ENCODE measurements around the gene DSCAM.

Gene DSCAM

DNA sequence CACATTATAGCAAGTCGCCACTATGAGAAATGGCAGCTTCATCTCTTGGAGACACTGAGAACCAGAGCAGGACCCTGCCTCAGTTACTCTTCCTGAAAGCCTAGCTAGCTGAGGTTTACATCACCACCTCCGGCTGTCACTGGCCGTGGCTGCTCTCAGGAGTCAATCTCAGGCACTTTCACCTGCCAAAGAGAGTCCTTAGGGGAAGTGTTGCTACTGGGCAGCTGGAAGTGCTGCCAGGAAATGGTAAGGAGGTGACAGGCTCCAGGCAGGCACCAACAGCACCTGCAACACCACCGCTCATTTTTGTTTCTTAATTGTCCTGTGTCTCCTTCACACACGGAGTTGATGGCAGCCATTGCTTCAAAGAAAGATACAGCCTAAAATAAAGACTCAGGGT is 92.5 kb downstream of the DSCAM start:
- no peak overlapping the region for H3K4me3 ChIP-seq (ENCODE audit: low read depth in 1 of 5, low read length in 5 of 5)
- peaks cover 0 to 4% (median 0%) of the 10 kb centered on the region in 5 donors for H3K9me3 ChIP-seq (ENCODE audit: control insufficient read depth in 5 of 5, low read length in 5 of 5)
- no peaks in the 10 kb centered on the region for H3K27me3 ChIP-seq (ENCODE audit: control insufficient read depth in 5 of 5, insufficient read depth in 4 of 5, low read length in 5 of 5)
- no peak overlapping the region for H3K27ac ChIP-seq (ENCODE audit: low read depth, low read length)
- H3K36me3 ChIP-seq (ENCODE audit: control insufficient read depth in 5 of 5, insufficient read depth in 5 of 5, low read length in 5 of 5) = no peaks in the 10 kb centered on the region
- no peaks in the 10 kb centered on the region for H3K4me1 ChIP-seq (ENCODE audit: control insufficient read depth in 5 of 5, insufficient read depth in 5 of 5, low read length in 5 of 5)
- no peak overlapping the region for H3K9ac ChIP-seq (ENCODE audit: low read length in 5 of 5)

DNA sequence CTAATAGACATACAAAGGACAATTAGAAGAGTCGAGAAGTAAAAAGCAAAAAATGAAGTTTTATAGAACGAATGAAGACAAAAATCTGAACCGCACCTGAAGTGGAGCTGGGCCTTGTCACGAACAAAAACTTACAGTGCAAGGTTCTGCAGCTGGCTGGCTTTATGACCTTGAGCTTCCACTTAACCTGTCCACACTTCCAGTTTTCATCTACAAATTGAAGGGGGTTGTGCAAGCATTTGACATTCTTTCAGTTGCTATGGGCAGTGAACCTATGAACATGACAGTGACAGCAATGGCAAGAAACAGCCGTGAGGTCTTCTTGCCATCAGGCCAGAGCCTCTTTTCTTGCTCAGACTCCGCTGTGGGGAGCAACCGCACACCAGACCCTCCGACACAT is 93.2 kb downstream of the DSCAM start:
- no peaks in the 10 kb centered on the region for H3K4me1 ChIP-seq (ENCODE audit: control insufficient read depth in 5 of 5, insufficient read depth in 5 of 5, low read length in 5 of 5)
- H3K36me3 ChIP-seq (ENCODE audit: control insufficient read depth in 5 of 5, insufficient read depth in 5 of 5, low read length in 5 of 5) = no peaks in the 10 kb centered on the region
- no peak overlapping the region for H3K4me3 ChIP-seq (ENCODE audit: low read depth in 1 of 5, low read length in 5 of 5)
- H3K27me3 ChIP-seq (ENCODE audit: control insufficient read depth in 5 of 5, insufficient read depth in 4 of 5, low read length in 5 of 5) = no peaks in the 10 kb centered on the region
- H3K27ac ChIP-seq (ENCODE audit: low read depth, low read length) = no peak overlapping the region
- no peak overlapping the region for H3K9ac ChIP-seq (ENCODE audit: low read length in 5 of 5)
- peaks cover 0 to 4% (median 0%) of the 10 kb centered on the region in 5 donors for H3K9me3 ChIP-seq (ENCODE audit: control insufficient read depth in 5 of 5, low read length in 5 of 5)

DNA sequence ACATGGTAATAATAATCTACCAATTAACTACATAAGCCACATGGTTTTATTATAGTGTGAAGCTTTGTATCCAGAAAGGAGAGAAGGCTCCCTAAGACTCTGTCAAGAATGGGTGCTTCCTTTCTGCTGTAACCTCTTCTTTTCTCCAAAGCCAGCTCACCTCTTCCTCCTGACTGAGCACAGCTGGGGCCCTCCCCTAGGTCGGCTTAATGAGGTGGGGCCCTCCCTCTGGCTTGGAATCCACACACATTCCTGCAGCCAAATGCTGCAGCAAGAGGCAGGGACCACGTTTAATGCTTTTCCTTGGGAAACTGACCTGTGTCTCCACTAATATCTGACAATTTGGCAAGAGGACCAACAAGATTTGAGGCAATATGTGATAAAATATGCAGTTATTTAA is 94.8 kb downstream of the DSCAM start:
- no peak overlapping the region for H3K9ac ChIP-seq (ENCODE audit: low read length in 5 of 5)
- H3K9me3 ChIP-seq (ENCODE audit: control insufficient read depth in 5 of 5, low read length in 5 of 5) = no peaks in the 10 kb centered on the region
- H3K4me3 ChIP-seq (ENCODE audit: low read depth in 1 of 5, low read length in 5 of 5) = no peak overlapping the region
- H3K36me3 ChIP-seq (ENCODE audit: control insufficient read depth in 5 of 5, insufficient read depth in 5 of 5, low read length in 5 of 5) = no peaks in the 10 kb centered on the region
- no peaks in the 10 kb centered on the region for H3K4me1 ChIP-seq (ENCODE audit: control insufficient read depth in 5 of 5, insufficient read depth in 5 of 5, low read length in 5 of 5)
- H3K27ac ChIP-seq (ENCODE audit: low read depth, low read length) = no peak overlapping the region
- H3K27me3 ChIP-seq (ENCODE audit: control insufficient read depth in 5 of 5, insufficient read depth in 4 of 5, low read length in 5 of 5) = no peaks in the 10 kb centered on the region

DNA sequence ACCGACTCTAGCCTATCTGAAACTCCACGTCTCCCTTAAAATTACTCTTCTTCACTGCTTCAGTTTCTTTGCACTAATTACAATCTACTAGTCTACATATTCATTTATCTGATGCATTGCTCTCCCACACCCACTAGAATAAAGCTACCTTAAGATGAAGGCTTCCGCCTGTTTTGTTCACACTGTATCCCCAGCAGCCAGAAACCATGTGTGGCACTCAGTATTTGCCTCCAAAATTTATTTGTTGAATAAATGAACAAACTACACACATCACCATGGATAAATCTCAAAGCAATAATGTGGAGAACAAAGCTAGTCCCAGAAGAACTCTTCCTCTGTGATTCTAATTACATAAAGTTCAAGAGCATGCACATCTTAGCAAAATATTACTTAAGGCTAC is 95.7 kb downstream of the DSCAM start:
- Histone ChIP-seq H3K4me3 (ENCODE audit: low read depth in 1 of 5, low read length in 5 of 5) (no peak overlapping the region), H3K27me3 (ENCODE audit: control insufficient read depth in 5 of 5, insufficient read depth in 4 of 5, low read length in 5 of 5) (no peaks in the 10 kb centered on the region), H3K9me3 (ENCODE audit: control insufficient read depth in 5 of 5, low read length in 5 of 5) (no peaks in the 10 kb centered on the region), H3K4me1 (ENCODE audit: control insufficient read depth in 5 of 5, insufficient read depth in 5 of 5, low read length in 5 of 5) (no peaks in the 10 kb centered on the region), H3K9ac (ENCODE audit: low read length in 5 of 5) (no peak overlapping the region), H3K36me3 (ENCODE audit: control insufficient read depth in 5 of 5, insufficient read depth in 5 of 5, low read length in 5 of 5) (no peaks in the 10 kb centered on the region), H3K27ac (ENCODE audit: low read depth, low read length) (no peak overlapping the region)

DNA sequence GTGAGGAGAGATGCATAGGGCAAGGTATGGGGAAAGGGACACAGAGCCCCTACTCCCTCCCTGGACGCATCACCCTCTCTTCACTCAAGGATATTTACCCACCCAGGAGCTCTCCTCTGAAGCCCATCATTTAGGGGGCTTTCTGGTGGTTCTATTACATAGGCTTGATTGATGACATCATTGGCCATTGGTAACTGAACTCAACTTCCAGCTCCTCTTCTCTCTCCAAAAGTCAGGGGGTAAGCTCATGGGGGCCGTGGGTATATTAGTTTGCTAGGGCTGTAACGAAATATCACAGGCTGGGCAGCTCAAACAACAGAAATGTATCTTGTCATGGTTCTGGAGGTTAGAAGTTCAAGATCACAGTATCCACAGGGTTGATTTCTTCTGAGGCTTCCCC is 110.8 kb downstream of the DSCAM start:
- Histone ChIP-seq H3K4me1 (ENCODE audit: control insufficient read depth in 5 of 5, insufficient read depth in 5 of 5, low read length in 5 of 5) (no peaks in the 10 kb centered on the region), H3K27me3 (ENCODE audit: control insufficient read depth in 5 of 5, insufficient read depth in 4 of 5, low read length in 5 of 5) (no peaks in the 10 kb centered on the region), H3K9me3 (ENCODE audit: control insufficient read depth in 5 of 5, low read length in 5 of 5) (no peaks in the 10 kb centered on the region), H3K36me3 (ENCODE audit: control insufficient read depth in 5 of 5, insufficient read depth in 5 of 5, low read length in 5 of 5) (no peaks in the 10 kb centered on the region), H3K4me3 (ENCODE audit: low read depth in 1 of 5, low read length in 5 of 5) (no peak overlapping the region), H3K9ac (ENCODE audit: low read length in 5 of 5) (no peak overlapping the region), H3K27ac (ENCODE audit: low read depth, low read length) (no peak overlapping the region)

DNA sequence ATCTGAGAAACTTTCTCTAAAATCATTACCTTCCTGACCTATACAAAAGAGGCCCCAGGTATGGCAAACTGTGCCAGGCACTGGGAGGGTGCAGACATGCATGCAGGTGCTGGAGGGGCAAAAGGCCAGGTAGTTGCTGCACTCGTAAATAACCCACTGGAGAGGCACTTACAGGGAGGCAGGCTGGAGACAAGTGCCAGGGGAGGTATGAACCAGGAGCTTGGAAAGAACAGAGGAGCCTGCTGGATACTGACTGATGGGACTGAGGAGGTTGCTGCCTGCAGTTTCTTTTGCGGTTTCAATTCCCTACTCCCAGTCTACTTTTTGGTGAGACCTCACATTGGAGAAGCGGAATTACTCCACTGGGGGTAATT is 113.9 kb downstream of the DSCAM start:
- Histone ChIP-seq H3K36me3 (ENCODE audit: control insufficient read depth in 5 of 5, insufficient read depth in 5 of 5, low read length in 5 of 5) (no peaks in the 10 kb centered on the region), H3K4me3 (ENCODE audit: low read depth in 1 of 5, low read length in 5 of 5) (no peak overlapping the region), H3K27ac (ENCODE audit: low read depth, low read length) (no peak overlapping the region), H3K9me3 (ENCODE audit: control insufficient read depth in 5 of 5, low read length in 5 of 5) (no peaks in the 10 kb centered on the region), H3K9ac (ENCODE audit: low read length in 5 of 5) (no peak overlapping the region), H3K4me1 (ENCODE audit: control insufficient read depth in 5 of 5, insufficient read depth in 5 of 5, low read length in 5 of 5) (no peaks in the 10 kb centered on the region), H3K27me3 (ENCODE audit: control insufficient read depth in 5 of 5, insufficient read depth in 4 of 5, low read length in 5 of 5) (no peaks in the 10 kb centered on the region)

DNA sequence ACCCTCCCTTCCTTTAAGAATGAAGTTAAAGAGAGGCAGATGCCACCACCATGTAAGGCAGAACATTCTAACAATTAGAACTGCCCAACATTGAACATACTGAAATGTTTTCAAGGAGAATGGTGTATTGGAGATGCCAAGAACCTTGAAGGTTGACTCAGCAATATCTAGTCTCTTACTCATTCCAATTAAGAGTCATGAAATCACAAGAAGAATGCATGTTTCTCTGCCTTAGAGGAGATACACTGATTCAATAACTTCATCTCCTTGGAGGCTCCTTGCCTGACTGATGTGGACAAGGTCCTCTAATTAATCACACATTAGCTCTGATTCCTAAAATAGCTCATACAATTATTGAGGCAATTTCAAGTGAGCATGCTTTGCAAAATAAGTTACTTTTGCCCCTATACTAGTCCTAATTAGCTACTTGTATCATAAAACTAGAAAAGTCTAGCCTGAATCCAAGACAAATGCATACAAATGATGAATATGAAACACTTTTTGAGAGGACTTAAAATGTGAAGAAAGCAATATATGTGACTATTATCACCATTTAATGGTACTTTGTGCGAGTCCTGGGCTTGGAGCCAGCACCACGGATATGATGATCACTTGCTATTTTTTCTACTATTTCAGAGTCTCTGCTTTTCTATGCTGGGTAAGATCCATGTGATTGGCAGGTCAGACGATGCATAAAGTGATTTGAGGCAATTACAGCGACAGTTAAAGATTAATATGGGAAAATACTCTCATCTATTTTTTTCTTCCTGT is 114.5 kb downstream of the DSCAM start:
- Histone ChIP-seq H3K9me3 (ENCODE audit: control insufficient read depth in 5 of 5, low read length in 5 of 5) (no peaks in the 10 kb centered on the region), H3K27ac (ENCODE audit: low read depth, low read length) (no peak overlapping the region), H3K36me3 (ENCODE audit: control insufficient read depth in 5 of 5, insufficient read depth in 5 of 5, low read length in 5 of 5) (no peaks in the 10 kb centered on the region), H3K4me3 (ENCODE audit: low read depth in 1 of 5, low read length in 5 of 5) (no peak overlapping the region), H3K4me1 (ENCODE audit: control insufficient read depth in 5 of 5, insufficient read depth in 5 of 5, low read length in 5 of 5) (no peaks in the 10 kb centered on the region), H3K27me3 (ENCODE audit: control insufficient read depth in 5 of 5, insufficient read depth in 4 of 5, low read length in 5 of 5) (no peaks in the 10 kb centered on the region), H3K9ac (ENCODE audit: low read length in 5 of 5) (no peak overlapping the region)

DNA sequence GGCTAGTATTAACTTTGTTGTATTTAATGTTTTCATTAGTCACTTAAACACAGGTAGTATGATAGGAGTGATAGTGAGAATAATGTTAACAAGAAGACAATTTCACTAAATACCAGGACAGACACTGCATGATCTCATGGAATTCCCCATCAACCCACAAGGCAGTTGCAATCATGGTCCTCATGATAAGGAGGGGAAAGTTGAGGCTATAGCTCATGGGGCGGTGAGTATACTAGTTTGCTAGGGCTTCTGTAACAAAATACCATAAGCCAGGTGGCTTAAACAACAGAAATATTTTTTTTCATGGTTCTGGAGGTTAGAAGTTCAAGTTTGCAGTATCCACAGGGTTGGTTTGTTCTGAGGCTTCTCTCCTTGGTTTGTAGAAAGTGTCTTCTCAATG is 115.8 kb downstream of the DSCAM start:
- Histone ChIP-seq H3K27ac (ENCODE audit: low read depth, low read length) (no peak overlapping the region), H3K4me1 (ENCODE audit: control insufficient read depth in 5 of 5, insufficient read depth in 5 of 5, low read length in 5 of 5) (no peaks in the 10 kb centered on the region), H3K9me3 (ENCODE audit: control insufficient read depth in 5 of 5, low read length in 5 of 5) (no peaks in the 10 kb centered on the region), H3K4me3 (ENCODE audit: low read depth in 1 of 5, low read length in 5 of 5) (no peak overlapping the region), H3K36me3 (ENCODE audit: control insufficient read depth in 5 of 5, insufficient read depth in 5 of 5, low read length in 5 of 5) (no peaks in the 10 kb centered on the region), H3K9ac (ENCODE audit: low read length in 5 of 5) (no peak overlapping the region), H3K27me3 (ENCODE audit: control insufficient read depth in 5 of 5, insufficient read depth in 4 of 5, low read length in 5 of 5) (no peaks in the 10 kb centered on the region)

DNA sequence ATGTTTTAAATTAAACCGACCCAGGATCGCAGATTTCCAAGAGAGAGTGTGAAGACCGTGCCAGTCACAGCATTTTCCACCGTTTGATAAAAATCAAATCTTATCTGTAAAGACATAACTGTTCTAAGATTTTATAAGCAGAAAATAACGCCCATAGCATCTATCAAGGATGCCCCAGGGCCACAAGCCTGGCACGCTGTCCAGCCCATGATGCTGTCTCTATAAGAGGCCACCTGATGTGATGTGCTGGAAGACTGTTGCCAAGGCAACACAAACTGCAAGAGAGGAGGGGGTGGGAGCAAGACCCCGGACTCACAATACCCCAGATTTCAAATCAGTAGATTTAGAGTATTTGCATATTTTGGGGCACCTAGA is 116.5 kb downstream of the DSCAM start:
- no peak overlapping the region for H3K9ac ChIP-seq (ENCODE audit: low read length in 5 of 5)
- no peak overlapping the region for H3K4me3 ChIP-seq (ENCODE audit: low read depth in 1 of 5, low read length in 5 of 5)
- no peaks in the 10 kb centered on the region for H3K27me3 ChIP-seq (ENCODE audit: control insufficient read depth in 5 of 5, insufficient read depth in 4 of 5, low read length in 5 of 5)
- no peak overlapping the region for H3K27ac ChIP-seq (ENCODE audit: low read depth, low read length)
- H3K36me3 ChIP-seq (ENCODE audit: control insufficient read depth in 5 of 5, insufficient read depth in 5 of 5, low read length in 5 of 5) = no peaks in the 10 kb centered on the region
- no peaks in the 10 kb centered on the region for H3K4me1 ChIP-seq (ENCODE audit: control insufficient read depth in 5 of 5, insufficient read depth in 5 of 5, low read length in 5 of 5)
- H3K9me3 ChIP-seq (ENCODE audit: control insufficient read depth in 5 of 5, low read length in 5 of 5) = no peaks in the 10 kb centered on the region

DNA sequence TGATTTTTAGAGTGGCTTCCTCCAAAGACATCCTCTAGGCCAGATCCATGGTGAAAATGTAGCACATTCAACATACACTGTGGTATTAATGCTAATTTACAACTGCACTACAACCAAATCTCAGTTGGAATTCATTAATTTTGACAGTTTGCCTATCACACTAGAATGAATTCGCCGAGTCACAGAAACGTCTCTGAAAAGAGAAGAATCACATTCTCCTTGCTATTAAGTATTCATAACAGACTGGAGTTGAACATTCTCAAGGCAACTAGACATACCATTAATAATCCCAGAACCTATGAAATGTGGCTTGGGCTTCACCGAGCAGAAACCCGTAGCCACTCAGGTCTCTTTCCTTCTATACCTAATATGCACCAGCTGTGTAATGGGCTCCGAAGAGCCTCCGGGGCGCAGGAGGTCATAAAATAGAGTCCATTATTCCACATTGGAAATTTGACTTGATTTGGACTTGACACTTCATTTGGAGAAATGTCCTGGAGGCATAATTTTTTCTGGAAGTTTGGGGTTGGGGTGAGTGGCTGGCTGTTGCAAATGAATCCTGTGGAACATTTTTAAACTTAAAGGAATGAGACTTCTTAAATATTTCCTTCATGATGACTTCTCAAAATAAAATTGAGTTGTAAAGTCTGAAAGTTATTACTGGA is 117.1 kb downstream of the DSCAM start:
- H3K36me3 ChIP-seq (ENCODE audit: control insufficient read depth in 5 of 5, insufficient read depth in 5 of 5, low read length in 5 of 5) = no peaks in the 10 kb centered on the region
- H3K27me3 ChIP-seq (ENCODE audit: control insufficient read depth in 5 of 5, insufficient read depth in 4 of 5, low read length in 5 of 5) = no peaks in the 10 kb centered on the region
- no peaks in the 10 kb centered on the region for H3K4me1 ChIP-seq (ENCODE audit: control insufficient read depth in 5 of 5, insufficient read depth in 5 of 5, low read length in 5 of 5)
- H3K4me3 ChIP-seq (ENCODE audit: low read depth in 1 of 5, low read length in 5 of 5) = no peak overlapping the region
- H3K9ac ChIP-seq (ENCODE audit: low read length in 5 of 5) = no peak overlapping the region
- H3K9me3 ChIP-seq (ENCODE audit: control insufficient read depth in 5 of 5, low read length in 5 of 5) = no peaks in the 10 kb centered on the region
- H3K27ac ChIP-seq (ENCODE audit: low read depth, low read length) = no peak overlapping the region

Data from subcutaneous abdominal adipose tissue (tissue), 5 donors.